Activated naive CD8-positive, alpha-beta T cell treated with anti-CD3 and anti-CD28 coated beads for 36 hours (primary cell): ENCODE measurements around the gene REG4. TPM values are rescaled to one million over a fixed set of nuclear protein-coding genes. Genes with fewer than 3 reads are reported as not detected.

Experiments used
- DNase-seq: peaks from one replicate; pipeline ENCODE4 v3.0.0; 2021
- H3K27ac Mint-ChIP-seq: one replicate; pipeline ENCODE4 v1.8.0; 2022; ENCODE audit warnings: mild to moderate bottlenecking, moderate library complexity, mixed read lengths
- H3K27me3 Mint-ChIP-seq: one replicate; pipeline ENCODE4 v1.8.0; 2022; ENCODE audit warnings: mild to moderate bottlenecking, mixed read lengths
- H3K36me3 Mint-ChIP-seq: one replicate; pipeline ENCODE4 v1.8.0; 2021; ENCODE audit warnings: mild to moderate bottlenecking, mixed read lengths
- H3K4me1 Mint-ChIP-seq: one replicate; pipeline ENCODE4 v1.8.0; 2021; ENCODE audit warnings: mixed read lengths
- H3K4me3 Mint-ChIP-seq: one replicate; pipeline ENCODE4 v1.8.0; 2022; ENCODE audit warnings: mild to moderate bottlenecking, moderate library complexity, mixed read lengths
- H3K9me3 Mint-ChIP-seq: one replicate; pipeline ENCODE4 v1.8.0; 2022; ENCODE audit warnings: mixed read lengths
- total RNA-seq, 2 experiments: library from RNA; stranded (reverse); gene quantifications; one replicate each; pipeline ENCODE4 v1.2.3, GENCODE V29; 2021

The REG4 gene
- total RNA-seq, 2 experiments from 2014 or later: 10.2 to 12.3 TPM

GRCh38 chr1:119778359-119778758 lies 32.9 kb downstream of the REG4 start:
- no peak overlapping the region for H3K4me3 Mint-ChIP-seq
- peaks cover 11% of the 10 kb centered on the region for H3K27me3 Mint-ChIP-seq
- H3K9me3 Mint-ChIP-seq: no peaks in the 10 kb centered on the region
- no peaks in the 10 kb centered on the region for H3K36me3 Mint-ChIP-seq
- peaks cover 4% of the 10 kb centered on the region for H3K4me1 Mint-ChIP-seq
- H3K27ac Mint-ChIP-seq: no peak overlapping the region
- DNase-seq: no peak

DNA sequence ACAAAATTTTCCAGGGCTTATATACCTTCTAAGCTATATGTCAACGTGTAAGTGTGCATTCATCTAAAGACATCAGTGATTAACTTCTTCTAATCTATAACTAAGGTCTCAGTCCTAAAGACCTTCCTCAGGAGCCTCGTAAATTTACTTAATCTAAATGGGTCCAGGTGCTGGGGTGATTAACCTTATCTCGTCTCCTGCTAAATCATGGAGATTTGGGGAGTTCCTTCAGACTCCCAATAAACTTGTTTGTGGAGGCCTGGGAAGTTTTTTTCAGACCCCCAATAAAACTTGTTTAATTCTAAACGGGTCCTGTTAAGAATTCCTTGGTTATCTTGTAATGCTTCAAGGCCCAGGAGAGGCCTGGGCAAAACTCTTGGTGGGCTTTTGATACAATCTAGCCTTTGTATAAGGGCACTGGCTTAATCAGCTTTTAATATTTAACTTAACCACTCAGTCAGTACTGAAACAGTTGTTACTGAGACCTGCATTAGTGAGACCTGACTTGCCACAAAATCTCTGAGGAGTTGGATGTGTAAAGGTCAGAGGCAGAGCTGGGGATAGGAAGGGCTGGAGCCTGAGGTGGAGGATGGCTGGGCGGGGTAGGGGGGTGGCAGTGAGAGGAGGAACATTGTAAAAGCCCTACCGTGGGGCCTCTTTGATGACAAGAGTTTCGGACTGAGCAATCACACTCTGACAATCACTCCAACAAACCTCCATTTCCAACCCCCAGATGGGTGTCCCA lies 36.3 kb downstream of the REG4 start:
- no peaks in the 10 kb centered on the region for H3K4me1 Mint-ChIP-seq
- no peak overlapping the region for H3K27ac Mint-ChIP-seq
- no peak overlapping the region for H3K4me3 Mint-ChIP-seq
- no peaks in the 10 kb centered on the region for H3K27me3 Mint-ChIP-seq
- H3K9me3 Mint-ChIP-seq: no peaks in the 10 kb centered on the region
- H3K36me3 Mint-ChIP-seq: no peaks in the 10 kb centered on the region
- DNase-seq: no peak

- H3K36me3 Mint-ChIP-seq: no peaks in the 10 kb centered on the region
- no peak overlapping the region for H3K27ac Mint-ChIP-seq
- H3K27me3 Mint-ChIP-seq: no peaks in the 10 kb centered on the region
- H3K4me1 Mint-ChIP-seq: no peaks in the 10 kb centered on the region
- H3K4me3 Mint-ChIP-seq: no peak overlapping the region
- no peak for DNase-seq
- H3K9me3 Mint-ChIP-seq: no peaks in the 10 kb centered on the region
Measured at GRCh38 chr1:119773711-119774241, 37.5 kb downstream of the REG4 start.

- no peaks in the 10 kb centered on the region for H3K36me3 Mint-ChIP-seq
- H3K27me3 Mint-ChIP-seq: peaks cover 2% of the 10 kb centered on the region
- H3K27ac Mint-ChIP-seq: no peak overlapping the region
- DNase-seq: no peak
- H3K9me3 Mint-ChIP-seq: no peaks in the 10 kb centered on the region
- H3K4me3 Mint-ChIP-seq: no peak overlapping the region
- H3K4me1 Mint-ChIP-seq: peaks cover under 1% of the 10 kb centered on the region
Measured at GRCh38 chr1:119772298-119772697, 39.0 kb downstream of the REG4 start.

DNA sequence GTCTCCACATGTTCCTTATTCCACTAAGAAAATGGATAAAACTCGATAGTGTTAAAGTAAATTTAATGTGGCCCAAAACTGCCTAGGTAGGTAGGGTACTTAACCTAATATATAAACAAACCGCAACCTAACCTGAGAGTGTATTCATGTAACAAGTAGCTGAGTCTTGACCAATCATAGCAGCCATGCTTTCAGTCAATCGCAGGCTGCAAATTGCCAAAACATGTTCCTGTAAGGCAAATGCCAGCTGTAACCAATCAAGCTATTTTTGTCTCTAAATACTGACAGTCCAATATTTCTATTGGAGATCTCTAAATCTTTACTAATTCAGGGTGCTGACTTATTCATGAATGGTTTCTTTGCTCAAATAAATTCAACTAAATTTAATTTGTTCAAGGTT lies 39.5 kb downstream of the REG4 start:
- Mint-ChIP-seq H3K27me3 (peaks cover 8% of the 10 kb centered on the region), H3K27ac (no peak overlapping the region), H3K4me1 (peaks cover 2% of the 10 kb centered on the region), H3K9me3 (no peaks in the 10 kb centered on the region), H3K36me3 (no peaks in the 10 kb centered on the region), H3K4me3 (no peak overlapping the region)
- no peak for DNase-seq

DNA sequence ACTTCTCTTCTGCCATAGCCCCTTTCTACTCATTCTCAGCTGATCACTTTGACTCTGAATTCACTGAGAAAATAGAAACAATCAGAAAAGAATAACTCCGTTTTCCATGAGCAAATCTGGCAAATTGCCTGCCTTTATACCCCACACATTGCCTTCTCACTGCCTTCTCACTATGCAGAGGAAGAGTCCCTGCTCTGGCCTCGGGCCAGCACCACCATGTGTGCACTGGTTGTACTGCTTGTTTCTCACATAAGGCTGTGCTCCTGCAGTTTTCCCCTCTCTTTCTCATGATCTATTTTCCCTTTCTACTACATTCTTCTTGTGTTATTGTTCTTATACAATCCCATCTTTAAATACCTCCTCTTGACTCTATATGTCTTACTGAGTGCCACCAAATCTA lies 40.2 kb downstream of the REG4 start:
- H3K4me3 Mint-ChIP-seq: no peak overlapping the region
- peaks cover 11% of the 10 kb centered on the region for H3K27me3 Mint-ChIP-seq
- DNase-seq: no peak
- peaks cover 2% of the 10 kb centered on the region for H3K4me1 Mint-ChIP-seq
- no peaks in the 10 kb centered on the region for H3K36me3 Mint-ChIP-seq
- no peaks in the 10 kb centered on the region for H3K9me3 Mint-ChIP-seq
- no peak overlapping the region for H3K27ac Mint-ChIP-seq

DNA sequence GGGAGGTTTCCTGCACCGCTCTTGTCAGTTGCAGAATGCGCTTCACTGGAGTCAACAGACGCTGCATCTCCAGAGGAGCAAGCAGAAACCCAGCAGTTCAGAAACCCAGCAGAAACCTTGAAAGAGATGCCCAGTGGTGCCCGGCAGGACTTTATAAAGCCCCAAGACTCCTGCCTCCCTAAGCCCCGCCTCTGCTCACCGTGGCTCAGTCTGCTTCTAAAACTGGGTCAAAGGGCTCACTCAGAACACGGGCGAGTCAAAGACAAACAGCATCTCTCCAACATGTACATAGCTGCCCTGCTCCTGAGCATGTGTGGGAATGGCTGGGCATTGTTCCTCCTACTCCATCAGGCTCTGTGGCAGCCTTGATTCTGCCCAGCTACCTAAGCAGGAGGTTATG lies 42.5 kb downstream of the REG4 start, which contains the start of gene HMGCS2:
TSS of gene HMGCS2 (minus strand) at position 128 of the 400 bp plus-strand sequence. CDS start at position 67, 61 bp downstream.
- Mint-ChIP-seq H3K27me3 (peaks cover 11% of the 10 kb centered on the region), H3K27ac (no peak within 1 kb of the TSS), H3K4me1 (peaks cover 2% of the 10 kb centered on the region), H3K4me3 (no peak within 1 kb of the TSS), H3K9me3 (no peaks in the 10 kb centered on the region), H3K36me3 (no peaks in the 10 kb centered on the region)
- DNase-seq: no peak

- no peak for DNase-seq
- Mint-ChIP-seq H3K4me1 (peaks cover 2% of the 10 kb centered on the region), H3K4me3 (no peak overlapping the region), H3K27ac (no peak overlapping the region), H3K27me3 (peaks cover 11% of the 10 kb centered on the region), H3K9me3 (no peaks in the 10 kb centered on the region), H3K36me3 (no peaks in the 10 kb centered on the region)
Measured at GRCh38 chr1:119767486-119767885, 43.8 kb downstream of the REG4 start.

GRCh38 chr1:119766374-119766794 lies 44.9 kb downstream of the REG4 start:
- H3K4me3 Mint-ChIP-seq: no peak overlapping the region
- H3K36me3 Mint-ChIP-seq: no peaks in the 10 kb centered on the region
- H3K9me3 Mint-ChIP-seq: no peaks in the 10 kb centered on the region
- H3K27ac Mint-ChIP-seq: no peak overlapping the region
- H3K4me1 Mint-ChIP-seq: peaks cover 2% of the 10 kb centered on the region
- peaks cover 11% of the 10 kb centered on the region for H3K27me3 Mint-ChIP-seq
- no peak for DNase-seq

GRCh38 chr1:119764220-119764619 lies 47.0 kb downstream of the REG4 start:
- Mint-ChIP-seq H3K27ac (no peak overlapping the region), H3K9me3 (no peaks in the 10 kb centered on the region), H3K27me3 (peaks cover 11% of the 10 kb centered on the region), H3K36me3 (no peaks in the 10 kb centered on the region), H3K4me1 (peaks cover 2% of the 10 kb centered on the region), H3K4me3 (no peak overlapping the region)
- no peak for DNase-seq

DNA sequence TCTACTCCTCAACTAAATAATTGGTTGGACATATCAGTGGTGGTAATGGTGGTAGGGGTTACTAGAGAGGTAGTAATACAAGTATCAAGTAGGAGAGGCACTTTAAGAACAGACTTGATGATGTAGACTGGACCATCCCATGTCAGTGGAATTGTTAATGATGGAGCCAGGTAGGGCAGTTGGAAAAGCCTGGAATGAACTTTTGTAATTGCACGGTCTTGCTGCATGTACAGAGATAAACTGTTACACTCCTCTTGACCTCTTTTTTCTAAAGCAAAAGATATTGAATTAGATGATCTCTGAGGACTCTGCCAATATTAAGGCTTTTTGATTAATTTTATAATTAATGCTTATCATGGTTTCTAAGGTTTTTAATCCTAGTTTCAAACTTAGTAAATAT lies 48.3 kb downstream of the REG4 start:
- H3K9me3 Mint-ChIP-seq: no peaks in the 10 kb centered on the region
- H3K4me1 Mint-ChIP-seq: peaks cover 2% of the 10 kb centered on the region
- H3K27ac Mint-ChIP-seq: no peak overlapping the region
- H3K4me3 Mint-ChIP-seq: no peak overlapping the region
- DNase-seq: no peak
- peaks cover 11% of the 10 kb centered on the region for H3K27me3 Mint-ChIP-seq
- no peaks in the 10 kb centered on the region for H3K36me3 Mint-ChIP-seq

- H3K27me3 Mint-ChIP-seq: peaks cover 9% of the 10 kb centered on the region
- H3K4me1 Mint-ChIP-seq: peaks cover 2% of the 10 kb centered on the region
- no peak overlapping the region for H3K4me3 Mint-ChIP-seq
- no peak overlapping the region for H3K27ac Mint-ChIP-seq
- H3K36me3 Mint-ChIP-seq: no peaks in the 10 kb centered on the region
- DNase-seq: no peak
- H3K9me3 Mint-ChIP-seq: no peaks in the 10 kb centered on the region
Measured at GRCh38 chr1:119762409-119762808, 48.9 kb downstream of the REG4 start.

GRCh38 chr1:119758584-119758983 lies 52.7 kb downstream of the REG4 start:
- no peak overlapping the region for H3K4me3 Mint-ChIP-seq

GRCh38 chr1:119752592-119752991 lies 58.7 kb downstream of the REG4 start:
- no peak overlapping the region for H3K4me3 Mint-ChIP-seq
- H3K27me3 Mint-ChIP-seq: no peaks in the 10 kb centered on the region
- no peak overlapping the region for H3K27ac Mint-ChIP-seq
- H3K9me3 Mint-ChIP-seq: no peaks in the 10 kb centered on the region
- no peak for DNase-seq
- peaks cover 2% of the 10 kb centered on the region for H3K4me1 Mint-ChIP-seq
- H3K36me3 Mint-ChIP-seq: no peaks in the 10 kb centered on the region

More at GRCh38 chr1:119758584-119758983, 52.7 kb downstream of the REG4 start:
- Mint-ChIP-seq H3K9me3 (no peaks in the 10 kb centered on the region), H3K27me3 (no peaks in the 10 kb centered on the region), H3K36me3 (no peaks in the 10 kb centered on the region), H3K27ac (no peak overlapping the region), H3K4me1 (no peaks in the 10 kb centered on the region)
- DNase-seq: no peak

GRCh38 chr1:119748040-119748439 lies 63.2 kb downstream of the REG4 start:
- H3K4me1 Mint-ChIP-seq: peaks cover 24% of the 10 kb centered on the region
- no peak overlapping the region for H3K27ac Mint-ChIP-seq
- DNase-seq: no peak
- peaks cover 10% of the 10 kb centered on the region for H3K36me3 Mint-ChIP-seq
- H3K9me3 Mint-ChIP-seq: no peaks in the 10 kb centered on the region
- H3K27me3 Mint-ChIP-seq: no peaks in the 10 kb centered on the region
- H3K4me3 Mint-ChIP-seq: no peak overlapping the region

GRCh38 chr1:119747451-119747850 lies 63.8 kb downstream of the REG4 start:
- H3K4me1 Mint-ChIP-seq: peaks cover 24% of the 10 kb centered on the region
- DNase-seq: no peak
- peaks cover 10% of the 10 kb centered on the region for H3K36me3 Mint-ChIP-seq
- no peak overlapping the region for H3K4me3 Mint-ChIP-seq
- H3K9me3 Mint-ChIP-seq: no peaks in the 10 kb centered on the region
- H3K27me3 Mint-ChIP-seq: no peaks in the 10 kb centered on the region
- no peak overlapping the region for H3K27ac Mint-ChIP-seq
